Cortex of kidney (tissue), 1 donor: ENCODE results near the gene TMEM132D.
"Not testable (repeated sequence)": the region's sequence is repeated elsewhere in the genome, so short reads cannot be mapped to it uniquely, and the experiment has no call there.

ENCODE experiments used
- DNase-seq: peaks from one replicate; lab custom pipeline; 2025; lab: John Stamatoyannopoulos, UW

The TMEM132D gene

GRCh38 chr12:129903956-129904829, at the start of gene TMEM132D:
TSS of gene TMEM132D (minus strand) at chr12:129904025.
- DNase-seq, result no peak

DNA sequence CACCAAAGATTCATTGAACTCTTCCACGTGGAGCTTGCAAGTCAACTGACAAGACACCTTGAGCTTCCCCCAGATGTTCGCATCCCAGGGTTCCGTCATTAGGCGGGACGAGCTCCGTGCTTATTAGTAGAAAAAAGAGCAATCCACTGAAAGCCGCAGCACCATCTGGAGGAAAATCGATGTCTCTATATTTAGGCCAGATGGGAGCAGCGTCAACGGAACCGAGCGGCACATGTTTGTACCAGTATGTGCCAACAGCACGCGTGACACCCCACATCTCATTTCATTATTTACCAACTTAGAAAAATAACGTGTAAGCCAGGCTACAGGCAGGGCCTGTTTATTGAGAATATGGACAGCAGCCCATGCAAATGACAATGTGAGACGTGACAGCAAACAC, 45.8 kb upstream of the TMEM132D start:
- DNase-seq, result no peak

DNA sequence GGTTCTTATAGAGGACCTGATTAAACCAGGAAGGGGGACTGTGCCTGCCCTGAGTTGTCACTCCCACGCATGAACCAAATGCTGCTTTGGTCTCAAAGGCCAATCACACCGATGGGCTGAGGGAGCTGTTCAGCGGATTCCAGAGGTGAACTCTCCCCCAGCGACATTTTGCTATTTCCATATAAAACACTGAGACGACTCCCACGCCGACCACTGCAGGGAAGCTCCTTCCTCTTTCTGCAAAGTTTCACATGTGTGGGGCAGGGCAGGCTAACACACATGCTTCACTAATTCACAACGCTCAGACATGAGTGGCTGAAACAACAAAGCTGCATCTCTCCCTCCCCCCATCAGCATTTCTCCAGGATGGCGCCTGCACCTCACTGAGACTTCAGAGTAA, 37.8 kb upstream of the TMEM132D start:
- DNase-seq, result no peak

DNA sequence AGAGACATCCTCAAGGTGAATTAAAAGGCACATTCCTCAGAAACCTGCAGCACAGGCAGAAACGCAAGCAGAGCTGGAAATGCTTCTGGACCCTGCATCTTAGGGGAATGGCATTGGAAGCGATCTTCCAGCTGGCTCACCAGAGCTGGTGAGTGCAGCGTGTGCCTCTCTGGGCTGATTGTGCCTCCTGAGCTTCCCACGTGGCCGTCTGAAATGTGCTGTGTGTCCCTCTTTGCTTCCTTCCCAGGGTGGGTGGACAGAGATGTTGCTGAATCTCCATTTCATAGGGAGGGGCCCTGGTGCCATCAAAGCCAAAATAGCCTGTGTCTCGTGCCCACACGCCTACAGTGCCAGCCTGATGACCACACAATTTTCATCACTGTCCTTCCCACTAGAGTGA, 34.3 kb upstream of the TMEM132D start:
- DNase-seq, result no peak

DNA sequence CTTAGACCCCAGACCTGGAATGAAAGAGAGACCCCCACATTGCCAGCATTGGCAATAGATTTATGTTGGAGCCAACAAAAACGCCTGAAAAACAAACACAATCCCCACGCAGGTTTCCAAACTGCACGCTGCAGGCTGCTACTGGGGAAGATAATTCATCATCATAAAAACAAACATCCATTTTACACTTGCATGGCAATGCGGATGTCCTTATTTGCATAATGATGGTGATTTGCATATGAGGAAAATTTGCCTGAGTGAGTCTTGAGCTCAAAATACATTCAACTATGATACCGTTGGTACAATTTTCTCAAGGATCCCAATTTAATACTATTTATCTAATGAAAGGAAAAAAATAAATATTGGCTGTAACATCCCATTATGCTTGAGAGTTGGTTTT, 33.6 kb upstream of the TMEM132D start:
- DNase-seq, result no peak

DNA sequence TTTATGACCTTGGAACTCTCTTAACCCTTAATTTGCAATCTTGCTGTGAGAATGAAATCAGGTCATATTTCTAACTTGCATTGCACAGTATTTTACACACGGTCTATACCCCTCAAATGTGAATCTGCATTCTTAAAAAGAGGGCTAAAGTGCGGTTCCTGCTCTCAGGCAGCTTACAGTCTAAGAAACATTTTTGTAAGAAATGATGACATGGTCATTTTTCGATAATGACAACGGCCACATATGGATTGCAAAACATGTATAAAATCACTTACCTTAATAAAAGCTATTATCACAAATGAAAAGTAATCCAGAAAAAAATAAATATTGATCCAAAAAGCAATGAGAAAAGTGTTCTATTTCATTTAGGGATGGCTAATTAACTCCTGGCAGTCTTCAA, 24.8 kb upstream of the TMEM132D start:
- DNase-seq, result no peak

DNA sequence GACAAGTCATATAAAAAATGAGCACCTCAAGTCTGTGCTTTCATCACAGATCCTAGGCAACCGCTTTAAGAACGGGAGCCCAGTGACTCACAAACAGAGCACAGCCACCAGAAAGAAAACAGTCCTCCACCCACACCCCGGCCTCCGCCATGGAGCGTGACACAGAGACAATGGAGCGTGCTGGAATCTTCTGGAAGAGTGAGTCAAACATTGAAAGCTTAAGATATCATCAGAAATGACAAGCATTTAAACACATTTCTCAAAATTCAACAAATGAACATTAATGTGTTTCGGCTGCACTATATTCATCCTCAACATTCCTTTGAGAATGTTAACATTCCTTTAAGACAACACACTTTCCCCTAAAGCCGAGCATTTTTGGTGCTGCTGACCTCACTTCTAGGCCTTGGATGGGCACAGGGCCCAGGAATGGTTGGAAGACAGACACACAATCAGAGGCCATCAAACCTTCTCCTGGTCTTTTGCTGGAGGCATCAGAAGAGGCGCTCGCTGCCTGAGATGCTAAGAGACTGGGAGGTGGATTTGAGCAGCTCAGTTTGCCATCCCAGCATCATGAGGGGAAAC, 23.6 kb upstream of the TMEM132D start:
- no peak for DNase-seq

DNA sequence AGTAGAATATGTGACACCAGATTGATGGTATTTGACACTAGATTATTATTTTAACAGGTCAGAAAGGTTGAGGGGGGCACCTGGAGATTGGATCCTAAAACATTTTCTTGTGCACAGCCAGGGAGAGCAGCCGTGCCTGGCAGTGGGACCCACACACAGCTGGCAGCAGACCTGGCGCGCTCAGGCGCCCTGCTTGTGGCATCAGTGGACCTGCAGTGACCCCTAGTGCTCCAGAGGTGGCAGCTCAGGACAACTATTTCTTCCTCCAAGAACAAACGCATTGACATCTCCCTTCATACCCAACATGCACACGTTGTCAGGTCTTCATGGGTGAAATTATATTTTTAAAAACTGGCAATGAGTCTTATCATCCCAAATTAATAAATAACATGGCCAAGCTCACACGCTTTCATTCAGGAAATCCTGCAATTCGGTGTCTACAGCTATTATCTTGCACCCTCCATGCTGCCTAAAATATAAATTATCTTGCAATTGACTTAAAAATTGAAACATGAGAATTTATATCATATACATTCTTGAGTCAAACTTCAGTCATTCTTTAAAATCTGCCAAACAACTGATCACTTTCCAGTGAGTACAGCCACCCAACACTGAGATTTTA, 7.7 kb upstream of the TMEM132D start:
- no peak for DNase-seq

- DNase-seq, result no peak
Measured at GRCh38 chr12:129909051-129910020, 5.5 kb upstream of the TMEM132D start.

DNA sequence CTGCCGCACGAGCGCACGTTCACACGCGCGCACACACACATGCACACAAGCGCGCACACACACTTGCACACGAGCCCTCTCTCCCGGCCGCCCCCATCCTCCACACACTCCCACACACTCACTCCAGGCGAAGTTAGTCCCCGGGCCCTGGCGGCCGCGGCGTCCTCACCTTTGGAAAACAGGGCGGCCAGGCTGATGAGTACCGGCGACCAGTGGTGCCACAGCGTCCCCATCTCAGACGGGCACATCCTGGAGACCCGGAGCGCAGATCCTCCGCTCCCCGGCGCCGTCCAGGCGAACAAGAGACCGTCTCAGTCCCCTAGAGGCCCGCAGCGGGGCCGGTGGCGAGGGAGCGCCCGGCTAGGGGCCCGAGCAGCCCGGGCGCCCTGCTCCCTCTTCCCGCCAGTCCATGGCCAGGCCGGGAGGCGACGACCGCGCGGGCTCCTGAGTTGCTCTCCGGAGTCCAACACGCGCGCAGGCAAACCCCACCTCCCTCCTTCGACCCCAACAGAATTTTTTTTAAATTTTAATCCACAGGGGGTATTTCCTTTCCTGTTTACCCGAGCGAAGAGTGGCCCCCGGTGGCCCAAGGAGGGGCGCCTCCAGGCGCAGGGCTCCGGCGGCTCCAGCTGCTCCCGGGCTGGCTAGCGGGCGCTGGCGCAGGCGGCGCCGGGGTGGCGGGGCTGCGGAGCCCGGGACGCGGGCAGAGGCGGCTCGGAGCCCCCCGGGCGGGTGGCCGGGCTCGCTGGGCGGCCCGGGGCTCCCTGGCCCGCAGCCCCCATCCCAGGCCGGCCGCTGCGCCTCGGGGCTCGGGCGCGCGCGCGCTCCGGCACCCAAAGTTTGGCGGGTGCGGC, 506 bp downstream of the TMEM132D start:
- no peak for DNase-seq

- no peak for DNase-seq
Measured at GRCh38 chr12:129902371-129903091, 1.3 kb downstream of the TMEM132D start.

- no peak for DNase-seq
Measured at GRCh38 chr12:129901254-129901653, 2.6 kb downstream of the TMEM132D start.

DNA sequence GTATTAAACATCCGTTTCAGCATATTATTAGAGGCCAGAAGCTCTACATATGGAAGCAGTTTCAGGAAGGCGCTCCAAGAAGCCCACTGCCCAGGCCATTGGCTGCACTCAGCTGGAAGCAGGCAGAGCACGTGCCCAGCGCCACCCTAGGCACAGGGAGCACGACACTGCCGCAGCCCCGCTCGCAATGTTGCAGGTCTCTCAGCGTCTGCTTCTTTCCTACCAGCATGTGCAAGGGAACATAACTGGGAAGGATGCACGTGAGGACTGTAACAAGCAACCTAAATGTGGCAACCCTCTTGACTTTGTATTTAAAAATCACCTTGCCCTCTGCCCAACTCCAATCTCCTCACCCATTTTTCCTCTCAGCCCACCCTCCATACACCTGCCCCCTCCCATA, 3.5 kb downstream of the TMEM132D start:
- no peak for DNase-seq

DNA sequence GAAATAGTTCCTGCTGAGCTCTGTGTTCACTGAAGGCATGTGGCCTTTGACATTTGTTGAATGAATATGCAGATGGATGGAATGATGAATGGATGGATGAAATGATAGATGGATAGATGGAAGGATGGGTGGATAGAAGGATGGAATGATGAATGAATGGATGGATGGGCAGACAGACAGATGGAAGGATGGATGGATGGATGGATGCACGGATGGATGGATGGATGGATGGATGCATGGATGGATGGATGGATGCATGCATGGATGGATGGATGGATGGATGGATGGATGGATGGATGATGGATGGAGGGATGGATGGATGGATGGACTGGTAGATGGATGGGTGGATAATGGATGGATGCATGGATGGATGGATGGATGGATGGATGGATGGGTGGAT, 4.8 kb downstream of the TMEM132D start:
- DNase-seq, result not testable (repeated sequence)

DNA sequence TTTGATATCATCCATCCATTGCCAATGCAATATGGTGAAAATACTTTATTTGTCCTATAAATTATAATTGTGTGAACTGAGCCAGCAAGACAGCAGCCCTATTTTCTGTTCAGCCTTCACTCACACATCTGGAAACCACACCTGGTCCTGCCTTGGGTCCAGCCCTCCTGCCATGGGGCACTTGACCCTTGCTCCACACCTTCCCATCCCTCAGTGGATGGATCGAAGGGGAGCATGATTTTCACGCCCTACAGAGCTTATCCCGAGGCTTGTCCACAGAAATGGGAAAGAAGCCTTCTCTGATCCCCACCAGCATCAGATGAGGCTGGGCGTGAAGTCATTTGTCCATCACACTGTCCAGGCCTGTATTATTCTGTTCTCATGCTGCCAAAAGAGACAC, 10.1 kb downstream of the TMEM132D start:
- DNase-seq, result no peak

DNA sequence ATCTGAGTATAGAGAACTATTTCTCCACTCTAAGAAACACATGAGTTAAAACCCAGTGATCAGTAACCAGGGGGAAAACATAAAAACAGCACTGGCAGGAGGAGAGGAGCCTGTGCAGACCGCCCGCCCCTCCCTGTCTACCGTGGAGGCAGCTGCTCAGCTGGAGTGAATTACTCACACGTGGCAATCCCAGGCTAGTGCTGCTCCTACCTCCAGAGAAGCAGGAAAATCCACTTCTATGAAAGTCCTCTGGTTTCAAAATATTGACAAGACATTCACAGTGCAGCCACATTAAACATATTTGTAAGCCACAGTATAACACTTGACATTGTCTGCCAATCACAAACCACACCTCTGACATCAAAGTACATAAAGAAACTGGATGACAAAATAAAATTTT, 16.7 kb downstream of the TMEM132D start:
- no peak for DNase-seq

GRCh38 chr12:129886541-129886940, 17.3 kb downstream of the TMEM132D start:
- DNase-seq, result no peak

DNA sequence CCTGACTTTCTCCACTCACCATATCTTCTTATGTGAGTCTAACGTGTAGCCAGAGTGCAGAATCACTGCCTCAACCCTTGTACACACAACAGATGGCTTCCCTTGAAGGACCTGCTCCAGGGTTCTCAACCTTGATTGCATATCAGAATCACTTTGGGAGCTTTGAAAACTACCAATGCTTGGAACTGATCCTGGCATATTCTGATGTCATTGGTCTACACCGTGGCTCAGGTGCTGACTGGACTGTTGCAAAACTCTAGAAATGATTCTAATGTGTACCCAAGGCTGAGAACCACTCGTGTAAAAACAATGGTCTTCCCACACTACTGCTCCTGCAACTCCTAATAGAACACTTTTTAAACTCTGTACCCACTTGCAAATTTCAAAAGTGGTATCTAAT, 18.5 kb downstream of the TMEM132D start:
- DNase-seq, result no peak

- no peak for DNase-seq
Measured at GRCh38 chr12:129877411-129877810, 26.4 kb downstream of the TMEM132D start.

DNA sequence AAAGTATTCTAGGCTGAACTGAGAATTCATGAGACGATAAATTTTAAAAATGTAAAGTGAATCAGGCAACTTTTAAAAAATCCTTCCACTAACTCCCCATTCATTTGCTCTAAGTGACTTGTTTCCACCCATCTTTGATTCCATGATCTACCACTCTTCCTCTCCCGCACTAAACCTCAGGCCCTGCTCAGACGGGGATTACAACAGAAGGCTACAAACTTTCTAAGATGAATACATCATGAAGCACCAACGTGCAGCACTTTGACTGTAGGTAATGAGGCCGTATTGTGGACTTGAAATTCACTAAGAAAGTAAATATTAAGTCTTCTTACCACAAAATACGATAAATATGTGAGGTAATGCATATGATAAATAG, 30.0 kb downstream of the TMEM132D start:
- DNase-seq, result no peak
